CD4-positive, alpha-beta T cell (primary cell): ENCODE measurements around the gene ARHGAP27. TPM values are rescaled to one million over a fixed set of nuclear protein-coding genes. Genes with fewer than 3 reads are reported as not detected.
"Not testable (repeated sequence)": the region's sequence is repeated elsewhere in the genome, so short reads cannot be mapped to it uniquely, and the experiment has no call there.

Source experiments
- ATAC-seq: fragments of 200-7000 bp; cut with Tn5 transposase; one replicate; pipeline ENCODE4 v1.10.0; 2022; ENCODE audit warnings: mild to moderate bottlenecking; ENCODE audit not compliant: poor library complexity
- CTCF ChIA-PET: fragments of 350-600 bp; sonication (Branson Sonifier 250); formaldehyde crosslinking; loops from one replicate; lab custom pipeline; 2021; ENCODE audit warnings: antibody characterized with exemption, inconsistent platforms; lab: Charles Lee
- POLR2A ChIA-PET: fragments of 350-600 bp; sonication (Branson Sonifier 250); formaldehyde crosslinking; loops from one replicate; lab custom pipeline; 2021; ENCODE audit warnings: antibody characterized with exemption, inconsistent platforms; lab: Charles Lee
- DNase-seq, 14 experiments: peaks; one replicate each; pipeline ENCODE4 v3.0.0-alpha.2; 2013 to 2020; ENCODE audit warnings: mixed read lengths in 2 of 14
- H3K27ac ChIP-seq, 2 donors: one replicate each; pipeline versions ENCODE4 v1.5.1 to v1.7.0; 2013; ENCODE audit warnings: low read length in 2 of 2, low read depth in 1 of 2, mild to moderate bottlenecking in 1 of 2
- H3K27me3 ChIP-seq, 2 experiments: 1 replicate in 1 of 2; 2 replicates in 1 of 2; pipeline versions ENCODE4 v1.6.1 to v1.7.0; 2013; ENCODE audit warnings: low read length in 2 of 2, control low read depth in 1 of 2, mild to moderate bottlenecking in 1 of 2, moderate library complexity in 1 of 2; ENCODE audit not compliant: insufficient read depth in 2 of 2, control insufficient read depth in 1 of 2
- H3K36me3 ChIP-seq: one replicate; pipeline ENCODE4 v1.6.1; 2013; ENCODE audit warnings: low read length, control low read depth; ENCODE audit not compliant: insufficient read depth
- H3K4me1 ChIP-seq: one replicate; pipeline ENCODE4 v1.6.1; 2013; ENCODE audit warnings: low read length, control low read depth; ENCODE audit not compliant: insufficient read depth
- H3K4me3 ChIP-seq: one replicate; pipeline ENCODE4 v1.5.1; 2013; ENCODE audit warnings: mild to moderate bottlenecking, low read length, moderate library complexity
- H3K9me3 ChIP-seq, 2 experiments: 1 replicate in 1 of 2; 2 replicates in 1 of 2; pipeline versions ENCODE4 v1.6.1 to v1.7.0; 2013; ENCODE audit warnings: low read length in 2 of 2, mild to moderate bottlenecking in 2 of 2, control low read depth in 1 of 2, moderate library complexity in 1 of 2; ENCODE audit not compliant: control insufficient read depth in 1 of 2, insufficient read depth in 1 of 2
- H3K27ac Mint-ChIP-seq: one replicate; pipeline ENCODE4 v1.8.0; 2020; ENCODE audit warnings: mixed read lengths
- H3K27me3 Mint-ChIP-seq: one replicate; pipeline ENCODE4 v1.8.0; 2021; ENCODE audit warnings: mixed read lengths
- H3K36me3 Mint-ChIP-seq: one replicate; pipeline ENCODE4 v1.8.0; 2021; ENCODE audit warnings: low read depth, mixed read lengths
- H3K4me1 Mint-ChIP-seq: one replicate; pipeline ENCODE4 v1.8.0; 2021; ENCODE audit warnings: low read depth, mixed read lengths
- H3K4me3 Mint-ChIP-seq: one replicate; pipeline ENCODE4 v1.8.0; 2020; ENCODE audit warnings: mild to moderate bottlenecking, mixed read lengths
- H3K9me3 Mint-ChIP-seq: one replicate; pipeline ENCODE4 v1.8.0; 2020; ENCODE audit warnings: mixed read lengths
- CTCF ChIP-seq: fragments of 200-600 bp; IDR thresholded peaks from one replicate; pipeline ENCODE4 v1.8.0; 2022; ENCODE audit warnings: antibody characterized with exemption, mild to moderate bottlenecking
- intact Hi-C, 2 experiments: fragments of 100-400 bp; cut with DNase I in 1 of 2; cut with micrococcal nuclease in 1 of 2; formaldehyde crosslinking; loops; one replicate each; pipeline versions ENCODE4 v1.15.1 to v1.9.0; 2023 to 2025; cut with DNase I, micrococcal nuclease
- total RNA-seq, 174 experiments: library from RNA in 2 of 174; stranded (reverse) in 2 of 174; gene quantifications; one replicate each; pipeline ENCODE4 v1.2.3 and lab custom pipeline; 2021 to 2026

ARHGAP27 gene
- total RNA-seq, 2 experiments from 2014 or later, result 33.3 to 35.2 TPM

DNA sequence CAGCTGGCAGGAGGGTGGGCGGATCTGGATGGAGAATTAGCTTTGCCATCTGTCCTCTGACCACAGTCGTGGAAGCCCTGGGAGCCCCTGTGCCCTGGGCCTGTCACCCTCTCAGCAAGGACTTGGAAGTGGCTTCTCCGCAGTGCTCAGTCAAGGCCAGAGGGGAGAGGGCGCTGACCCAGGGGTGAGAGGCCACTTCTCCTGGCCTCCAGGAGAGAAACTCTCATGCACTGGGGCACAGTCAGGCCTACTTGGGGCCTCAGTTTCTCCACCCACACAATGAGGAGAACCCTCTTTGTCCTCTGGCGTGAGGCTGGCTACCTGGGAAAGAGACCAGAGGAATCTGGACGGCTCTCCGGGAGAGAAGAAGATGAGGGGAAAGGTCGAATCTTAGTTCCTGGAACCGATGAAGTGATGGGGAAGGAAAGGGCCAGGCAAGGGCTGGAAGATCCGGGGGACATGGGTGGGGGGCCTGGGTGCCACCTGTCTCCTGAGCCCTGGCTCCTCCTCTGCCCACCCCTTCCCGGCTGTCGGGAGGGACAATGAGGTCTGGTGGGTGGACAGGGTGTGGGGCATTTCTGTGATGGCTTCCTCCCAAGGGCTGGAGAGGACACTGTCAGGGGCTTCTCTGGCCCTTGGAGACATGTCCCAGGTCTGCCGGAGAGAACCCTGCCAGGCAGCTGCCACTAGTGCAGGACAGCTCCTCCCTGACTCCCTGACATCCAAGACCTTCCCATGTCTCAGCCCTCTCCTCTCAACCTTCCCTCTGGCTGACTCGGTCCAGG, 9.0 kb upstream of the ARHGAP27 start:
- peaks cover 35% of the 10 kb centered on the region for H3K36me3 Mint-ChIP-seq
- no peak overlapping the region for H3K4me3 Mint-ChIP-seq
- peaks cover 8% of the 10 kb centered on the region for H3K4me1 Mint-ChIP-seq
- no peak overlapping the region for H3K27ac Mint-ChIP-seq
- H3K9me3 Mint-ChIP-seq, result no peaks in the 10 kb centered on the region
- ChIA-PET POLR2A (no interaction called here), CTCF (no interaction called here)
- peak in 1 of 14 experiments; percentile 10 for DNase-seq
- H3K4me1 ChIP-seq, result peaks cover 23% of the 10 kb centered on the region
- no peak for ATAC-seq
- H3K27me3 Mint-ChIP-seq, result no peaks in the 10 kb centered on the region
- H3K9me3 ChIP-seq, result no peaks in the 10 kb centered on the region
- peaks cover 27% of the 10 kb centered on the region for H3K36me3 ChIP-seq
- no peaks in the 10 kb centered on the region for H3K27me3 ChIP-seq
- H3K4me3 ChIP-seq, result no peak overlapping the region
- no peak overlapping the region for H3K27ac ChIP-seq
- intact Hi-C loops, result no loop called here
- no peak for TF ChIP-seq CTCF

- ATAC-seq (peak; percentile 51), DNase-seq (peak in 1 of 14 experiments; percentile 30)
- H3K9me3 Mint-ChIP-seq, H3K4me3 ChIP-seq, H3K27ac ChIP-seq, H3K27me3 Mint-ChIP-seq, CTCF ChIA-PET, POLR2A ChIA-PET, H3K9me3 ChIP-seq, H3K4me3 Mint-ChIP-seq, intact Hi-C loops, H3K4me1 Mint-ChIP-seq, H3K27me3 ChIP-seq: not testable (repeated sequence)
- peak overlapping the region; percentile 65 for H3K27ac Mint-ChIP-seq
- Histone ChIP-seq H3K4me1 (peaks cover 19% of the 10 kb centered on the region), H3K36me3 (peaks cover 31% of the 10 kb centered on the region)
- H3K36me3 Mint-ChIP-seq, result peaks cover 33% of the 10 kb centered on the region
Observed at GRCh38 chr17:45440839-45441515, 8.3 kb upstream of the ARHGAP27 start.

- peaks cover 30% of the 10 kb centered on the region for H3K36me3 ChIP-seq
- peak overlapping the region; percentile 65 for H3K27ac Mint-ChIP-seq
- H3K27ac ChIP-seq, result no peak overlapping the region
- no peak for TF ChIP-seq CTCF
- H3K4me1 ChIP-seq, result peaks cover 12% of the 10 kb centered on the region
- no peaks in the 10 kb centered on the region for H3K27me3 Mint-ChIP-seq
- ATAC-seq, result no peak
- no peaks in the 10 kb centered on the region for H3K4me1 Mint-ChIP-seq
- no peak overlapping the region for H3K4me3 Mint-ChIP-seq
- peak in 1 of 14 experiments; percentile 27 for DNase-seq
- no peaks in the 10 kb centered on the region for H3K9me3 ChIP-seq
- intact Hi-C loops, result no loop called here
- POLR2A ChIA-PET, result no interaction called here
- H3K36me3 Mint-ChIP-seq, result peaks cover 34% of the 10 kb centered on the region
- no peaks in the 10 kb centered on the region for H3K9me3 Mint-ChIP-seq
- CTCF ChIA-PET, result no interaction called here
- H3K27me3 ChIP-seq, result no peaks in the 10 kb centered on the region
- no peak overlapping the region for H3K4me3 ChIP-seq
Observed at GRCh38 chr17:45440161-45440778, 7.6 kb upstream of the ARHGAP27 start.
